GM19193 (cell line): ENCODE data around the gene ADORA2B.

ENCODE experiments used
- POLR2A ChIP-seq: IDR thresholded peaks from 4 replicates; pipeline ENCODE4 v1.6.1; 2011; ENCODE audit not compliant: insufficient read depth, insufficient read length; ENCODE audit errors: extremely low read depth

The ADORA2B gene

DNA sequence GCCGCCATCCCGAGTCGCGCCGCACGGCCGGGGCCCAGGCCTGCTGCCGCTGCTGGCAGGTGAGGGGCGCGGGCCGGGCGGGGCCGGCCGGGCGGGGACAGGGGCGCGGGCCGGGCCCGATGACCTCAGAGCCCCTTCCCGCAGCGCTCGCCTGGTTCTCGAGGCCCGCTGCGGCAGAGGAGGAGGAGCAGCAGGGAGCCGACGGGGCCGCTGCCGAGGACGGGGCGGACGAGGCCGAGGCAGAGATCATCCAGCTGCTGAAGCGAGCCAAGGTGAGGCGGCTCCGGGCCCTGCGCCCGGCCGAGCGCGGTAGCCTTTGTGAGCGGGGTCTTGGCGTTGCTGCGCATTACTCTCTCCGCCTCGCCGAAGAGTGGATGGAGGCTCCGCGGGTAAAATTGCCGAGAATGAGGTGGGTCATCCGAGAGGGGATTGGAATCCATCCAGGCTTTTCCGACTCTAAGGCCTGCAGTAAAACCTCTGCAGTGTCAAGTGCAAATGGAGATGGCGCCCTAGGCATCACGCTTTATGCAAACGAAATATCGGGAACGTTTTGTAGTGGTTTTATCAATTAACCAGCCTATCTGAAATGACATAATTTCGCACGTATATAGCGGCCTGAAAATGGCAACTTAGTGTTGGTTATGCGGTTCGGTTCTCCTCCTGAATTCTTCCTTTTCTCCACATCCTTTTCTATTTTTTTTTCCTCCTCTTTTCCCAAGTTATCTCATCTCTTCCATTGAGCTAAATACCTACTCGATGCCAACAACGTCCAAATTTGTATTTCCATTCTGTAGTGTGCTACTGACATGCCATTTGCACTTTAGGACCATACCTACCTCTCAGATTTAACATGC is 55.3 kb downstream of the ADORA2B start:
- TF ChIP-seq POLR2A, result no peak

DNA sequence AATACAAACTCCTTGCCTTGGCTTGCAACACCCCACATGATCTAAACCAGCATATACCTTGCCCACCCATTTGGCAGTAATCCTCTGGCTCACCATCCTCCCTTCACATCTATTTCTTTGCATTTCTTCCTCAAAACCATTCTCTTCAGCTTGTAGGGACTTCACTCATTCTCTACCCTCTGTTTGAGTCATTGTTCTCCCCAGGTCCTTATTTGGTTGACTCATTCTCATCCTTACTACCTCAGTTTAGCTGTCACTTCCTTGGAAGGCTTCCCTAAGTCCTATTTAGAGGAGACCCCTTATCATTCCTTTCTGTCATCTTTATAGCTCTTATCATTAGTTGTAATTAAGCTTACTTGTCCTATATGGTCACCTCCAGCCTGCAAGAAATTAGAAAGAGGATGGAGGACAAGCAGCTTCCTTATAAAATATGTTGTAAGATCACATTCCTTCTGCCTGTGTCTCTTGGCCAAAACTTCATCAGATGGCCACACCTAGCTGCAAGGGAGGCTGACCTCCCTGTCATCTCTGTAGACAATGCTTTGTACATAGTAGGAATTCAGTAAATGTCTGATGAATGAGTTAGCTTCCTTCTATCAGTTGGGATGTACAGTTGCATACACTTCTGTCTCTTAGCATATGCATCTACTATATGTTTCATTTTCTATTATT is 56.4 kb downstream of the ADORA2B start:
- no peak for TF ChIP-seq POLR2A

DNA sequence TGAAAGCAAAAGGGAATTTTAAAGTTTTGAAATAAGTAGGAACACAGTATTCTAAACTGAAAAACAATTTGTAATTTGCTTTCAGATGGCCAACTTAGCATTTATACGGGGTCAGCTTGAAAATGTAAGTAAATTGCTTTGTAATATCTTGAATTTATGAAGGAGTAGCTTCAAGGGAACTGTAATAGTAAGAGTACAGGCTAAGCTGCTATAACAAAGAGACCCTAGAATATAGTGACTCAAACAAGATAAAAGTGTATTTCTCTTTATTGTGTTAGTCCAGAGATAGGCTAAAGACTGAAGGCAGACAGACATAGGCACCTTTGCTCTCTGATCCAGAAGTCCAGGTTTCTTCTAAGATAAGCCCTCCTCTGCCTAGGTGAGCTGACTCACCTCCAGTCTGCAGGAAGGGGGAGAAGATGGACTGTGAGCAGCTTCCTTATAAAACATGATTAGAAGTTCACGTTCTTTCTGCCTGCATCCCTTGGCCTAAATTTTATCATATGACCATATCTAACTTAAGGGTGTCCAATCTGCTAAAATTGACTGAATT is 57.9 kb downstream of the ADORA2B start:
- TF ChIP-seq POLR2A, result no peak

DNA sequence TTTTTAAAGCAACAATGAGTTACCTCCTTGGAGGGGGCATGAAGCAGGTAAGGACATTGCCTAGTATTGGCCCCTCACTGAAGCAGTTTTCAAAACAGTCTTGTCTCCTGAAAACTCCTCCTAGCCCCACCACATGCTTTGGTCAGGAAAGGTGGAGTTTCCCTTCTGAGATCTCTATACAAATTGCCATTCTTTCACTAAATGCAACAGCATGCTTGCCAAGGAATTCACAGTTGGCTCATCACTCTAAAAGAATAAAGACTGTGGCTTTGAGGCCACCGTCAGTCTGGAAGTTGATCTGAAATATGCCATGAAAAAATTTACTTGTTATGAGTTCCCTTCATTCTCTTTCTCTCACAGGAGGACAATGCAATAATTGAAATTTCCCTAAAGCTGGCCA is 58.9 kb downstream of the ADORA2B start:
- TF ChIP-seq POLR2A, result no peak

DNA sequence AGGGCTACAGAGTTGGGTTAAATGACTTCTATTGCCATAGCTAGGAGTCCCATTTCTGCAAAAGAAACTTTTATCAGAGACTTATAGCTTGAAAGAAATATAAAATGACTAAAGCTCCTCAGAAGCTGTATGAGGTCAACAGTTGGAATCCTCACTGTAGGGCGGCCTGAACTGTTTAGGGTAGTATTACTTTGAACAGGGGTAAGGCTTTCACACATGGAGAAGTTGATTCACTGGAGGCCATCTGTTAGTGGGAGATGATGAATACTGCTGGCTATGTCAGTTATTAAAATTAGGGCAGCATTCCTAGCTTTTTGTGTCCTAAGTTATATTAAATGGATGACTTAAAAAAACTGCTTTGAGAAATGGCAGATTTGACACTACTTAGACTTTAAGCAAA is 60.7 kb downstream of the ADORA2B start:
- TF ChIP-seq POLR2A, result no peak

DNA sequence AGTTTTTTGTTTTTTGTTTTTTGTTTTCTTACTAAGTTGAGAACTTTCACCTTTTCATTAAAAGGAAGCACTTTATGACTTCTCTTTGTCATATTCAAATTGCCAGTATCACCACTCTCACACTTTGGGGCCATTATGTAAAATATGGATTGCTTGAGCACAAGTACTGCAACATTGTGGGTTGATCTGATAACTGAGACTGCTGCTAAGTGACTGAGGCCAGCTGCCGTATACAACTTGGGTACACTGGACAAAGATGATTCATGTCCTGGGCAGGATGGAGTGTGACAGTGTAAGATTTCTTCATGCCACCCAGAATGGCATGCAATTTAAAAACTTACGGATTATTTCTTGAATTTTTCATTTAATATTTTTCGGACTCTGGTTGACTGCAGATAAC is 62.5 kb downstream of the ADORA2B start:
- no peak for TF ChIP-seq POLR2A

DNA sequence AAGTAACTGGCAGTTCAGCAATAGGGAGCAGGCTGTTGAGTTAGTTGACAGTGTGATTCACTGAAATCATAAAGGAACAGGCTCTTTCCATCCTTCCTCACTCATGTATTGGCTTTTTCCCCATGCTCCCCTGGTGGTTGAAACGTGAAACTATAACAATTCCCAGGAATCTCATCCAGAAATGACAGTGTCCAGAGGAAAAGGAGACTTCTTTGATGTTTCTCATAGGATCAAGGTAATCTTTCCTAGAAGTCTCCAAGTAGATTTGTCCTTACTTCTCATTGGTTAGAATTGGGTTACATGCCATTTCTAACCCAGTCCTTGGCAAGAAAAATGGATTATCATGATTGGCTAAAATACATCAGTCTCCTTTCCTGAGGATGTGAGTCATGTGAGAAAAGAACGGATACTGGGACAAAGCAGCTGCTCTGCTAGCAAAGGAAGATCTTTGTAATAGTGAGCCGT is 69.0 kb downstream of the ADORA2B start:
- no peak for TF ChIP-seq POLR2A

DNA sequence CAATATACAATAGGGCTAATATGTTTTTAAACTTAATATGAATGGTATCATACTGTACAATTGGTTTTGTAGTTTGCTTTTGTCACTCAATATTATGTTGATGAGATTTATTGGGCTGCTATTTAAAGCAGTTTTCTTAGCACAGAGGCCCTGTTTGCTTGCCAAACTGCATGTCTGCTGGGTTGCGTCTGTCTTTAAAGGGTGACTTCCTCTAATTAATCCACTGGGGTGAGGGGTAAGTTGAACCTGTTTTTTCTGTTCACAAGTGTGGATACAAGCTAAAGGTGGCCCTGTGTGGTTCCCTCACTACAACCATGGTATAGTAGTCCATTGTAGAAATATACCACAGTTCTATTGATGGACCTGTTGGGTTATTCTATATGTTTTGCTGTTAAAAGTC is 74.4 kb downstream of the ADORA2B start:
- TF ChIP-seq POLR2A, result no peak

DNA sequence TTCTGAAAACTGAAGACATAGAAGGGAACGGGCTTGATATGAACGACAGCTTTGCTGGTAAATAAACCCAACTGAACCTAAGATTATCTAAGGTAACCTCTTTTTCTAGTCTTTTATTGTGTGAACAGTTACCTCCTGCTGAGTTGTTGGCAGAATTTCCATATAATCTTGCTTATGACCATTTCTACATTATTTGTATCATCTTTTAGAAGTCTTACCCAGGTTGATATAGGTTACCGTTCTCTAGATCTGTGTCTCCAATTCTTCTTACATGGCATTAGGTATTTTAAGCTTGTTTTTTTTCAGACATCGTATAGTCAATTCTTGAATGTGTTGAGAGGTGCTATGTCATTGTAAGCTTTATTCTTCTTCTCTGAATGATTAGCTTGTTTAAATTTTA is 79.0 kb downstream of the ADORA2B start:
- TF ChIP-seq POLR2A, result no peak

DNA sequence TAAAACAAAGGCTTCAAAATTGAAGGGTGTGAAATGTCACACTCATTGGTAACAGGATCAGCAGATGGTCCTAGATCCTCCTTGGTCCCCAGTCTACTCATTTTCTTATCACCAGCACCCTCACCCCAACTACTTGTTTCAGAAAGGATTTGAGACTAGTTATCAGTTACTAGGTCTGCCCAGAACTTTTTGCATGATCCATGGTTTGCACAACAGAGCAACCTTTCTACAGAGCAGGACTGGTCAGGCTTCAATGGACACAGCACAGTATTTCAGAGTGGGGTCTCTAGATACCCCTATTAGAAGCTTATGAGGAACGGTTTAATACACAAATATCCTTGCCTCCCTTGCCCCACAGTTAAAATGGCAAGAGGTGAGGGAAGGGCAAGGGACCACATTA is 80.3 kb downstream of the ADORA2B start:
- TF ChIP-seq POLR2A, result no peak
